Posterior vena cava (tissue), 2 donors: ENCODE data around the gene MED26. TPM values are rescaled to one million over a fixed set of nuclear protein-coding genes. Genes with fewer than 3 reads are reported as not detected.
"Not testable (repeated sequence)": the region's sequence is repeated elsewhere in the genome, so short reads cannot be mapped to it uniquely, and the experiment has no call there.

Experiments used
- DNase-seq: peaks from one replicate; pipeline ENCODE4 v3.0.0-alpha.2; 2020; ENCODE audit warnings: low spot score
- intact Hi-C, 2 donors: fragments of 100-400 bp; cut with DNase I; formaldehyde crosslinking; loops; one replicate each; pipeline versions ENCODE4 v1.14.1 to v1.14.2; 2022 to 2023
- total RNA-seq, 2 donors: library from RNA; stranded (reverse); fragmentation: NEBNext Ultra II Directional; extraction: Animal tissue kit (Norgen Biotek cat#: 25700); gene quantifications; one replicate each; pipeline ENCODE4 v1.2.1, GENCODE V29; 2021
- donor health status: DM: yes; HTN: yes; CAD: no.
- donor health status: DM: yes; HTN: yes; CAD: no.

Gene MED26
- total RNA-seq, 2 donors from 2014 or later, result 5.9 to 6.1 TPM

DNA sequence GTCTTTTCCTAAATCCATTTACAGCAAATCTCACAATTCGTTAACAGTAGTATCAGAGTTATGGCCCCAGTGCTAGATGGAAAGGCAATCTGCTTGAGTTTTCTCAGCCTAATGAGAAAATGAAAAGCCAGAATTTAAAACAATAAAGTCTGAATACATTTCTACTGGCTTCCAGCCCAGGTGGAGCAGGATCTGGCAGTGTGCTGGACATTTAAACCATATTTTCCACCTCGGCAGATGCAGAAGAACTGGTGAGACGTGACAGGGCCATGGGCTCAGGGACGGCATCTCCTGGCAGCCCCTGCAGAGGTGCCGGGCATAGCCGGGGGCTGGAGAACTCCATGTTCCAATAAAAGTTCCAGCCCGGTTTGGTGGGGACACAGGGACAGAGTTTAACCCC lies 24.9 kb upstream of the MED26 start:
- intact Hi-C loops, result no loop called here
- DNase-seq, result no peak

DNA sequence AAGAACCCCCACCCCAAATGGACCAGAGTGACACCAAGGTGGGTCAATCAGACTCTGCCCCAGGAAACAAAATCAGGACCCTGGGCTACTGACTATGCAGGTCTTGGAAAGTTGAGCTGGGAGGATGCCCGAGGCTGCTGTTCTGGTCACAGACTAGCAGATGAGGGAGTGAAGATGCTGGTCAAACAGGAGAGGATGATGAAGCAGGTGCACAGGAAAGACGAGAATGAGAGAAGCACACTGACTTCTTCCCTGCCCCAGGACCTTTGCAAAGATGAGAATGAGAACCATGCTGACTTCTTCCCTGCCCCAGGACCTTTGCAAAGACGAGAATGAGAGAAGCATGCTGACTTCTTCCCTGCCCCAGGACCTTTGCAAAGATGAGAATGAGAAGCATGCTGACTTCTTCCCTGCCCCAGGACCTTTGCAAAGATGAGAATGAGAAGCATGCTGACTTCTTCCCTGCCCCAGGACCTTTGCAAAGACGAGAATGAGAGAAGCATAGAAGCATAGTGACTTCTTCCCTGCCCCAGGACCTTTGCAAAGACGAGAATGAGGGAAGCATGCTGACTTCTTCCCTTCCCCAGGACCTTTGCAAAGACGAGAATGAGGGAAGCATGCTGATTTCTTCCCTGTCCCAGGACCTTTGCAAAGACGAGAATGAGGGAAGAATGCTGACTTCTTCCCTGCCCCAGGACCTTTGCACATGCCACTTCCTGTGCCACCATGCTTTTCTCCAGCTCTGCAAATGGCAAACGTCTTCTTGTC lies 23.6 kb upstream of the MED26 start:
- intact Hi-C loops, result not testable (repeated sequence)

DNA sequence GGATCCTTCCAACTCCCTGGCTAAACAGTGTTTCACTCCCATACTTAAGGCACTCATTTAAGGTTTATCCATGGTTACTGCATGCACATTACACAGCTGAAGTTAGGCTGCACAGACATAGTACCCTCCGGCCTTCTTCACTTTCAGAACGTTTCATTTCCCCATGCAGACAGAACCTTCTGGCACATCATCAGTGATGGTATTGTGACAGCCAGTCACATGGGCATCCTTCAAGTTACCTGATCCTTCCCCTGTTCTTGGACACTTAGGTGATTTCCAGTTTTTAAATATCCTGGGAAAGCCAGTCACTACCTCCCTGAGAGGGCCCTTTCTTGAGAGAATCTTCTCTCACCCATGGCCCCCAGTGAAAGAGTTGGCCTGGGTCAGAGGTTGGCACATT lies 22.8 kb upstream of the MED26 start:
- DNase-seq, result no peak
- intact Hi-C loops, result no loop called here

More for the DNA sequence above, 23.6 kb upstream of the MED26 start:
- not testable (repeated sequence) for DNase-seq

DNA sequence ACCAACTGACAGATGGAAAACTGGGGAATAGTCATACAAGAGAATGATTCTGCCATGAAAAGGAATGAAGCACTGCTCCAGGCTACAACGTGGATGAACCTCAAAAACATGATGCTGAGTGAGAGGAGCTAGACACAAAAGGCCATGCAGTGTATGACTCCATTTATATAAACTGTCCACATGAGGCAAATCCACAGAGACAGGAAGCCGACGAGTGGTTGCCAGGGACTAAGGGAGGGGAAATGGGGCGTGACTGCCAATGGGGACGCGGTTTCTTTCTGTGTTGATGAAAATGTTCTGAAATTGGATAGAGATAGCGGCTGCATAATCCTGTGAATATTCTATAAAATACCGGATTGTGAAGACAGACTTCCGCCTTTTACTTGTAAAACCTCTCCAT lies 21.7 kb upstream of the MED26 start:
- intact Hi-C loops, result no loop called here
- peak; percentile 80 for DNase-seq

DNA sequence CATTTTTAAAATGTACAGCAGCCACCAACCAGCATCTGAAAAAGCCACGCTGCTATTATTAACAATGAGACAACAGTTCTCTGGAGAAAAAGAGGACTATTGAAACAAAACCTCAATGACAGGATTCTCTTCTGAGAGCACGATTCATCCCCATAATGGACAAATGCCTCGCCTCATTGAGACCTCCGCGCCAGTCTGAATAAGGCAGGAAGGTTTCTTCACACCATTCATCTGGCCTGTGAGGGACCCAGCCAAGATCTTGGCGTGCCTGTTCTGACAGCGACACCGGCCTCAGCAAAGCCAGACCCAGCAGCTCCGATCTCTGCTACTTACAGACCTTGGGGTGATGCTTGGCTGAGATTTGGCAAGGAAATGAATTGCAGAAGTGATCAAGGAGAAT lies 17.1 kb upstream of the MED26 start:
- no peak for DNase-seq
- intact Hi-C loops, result no loop called here

DNA sequence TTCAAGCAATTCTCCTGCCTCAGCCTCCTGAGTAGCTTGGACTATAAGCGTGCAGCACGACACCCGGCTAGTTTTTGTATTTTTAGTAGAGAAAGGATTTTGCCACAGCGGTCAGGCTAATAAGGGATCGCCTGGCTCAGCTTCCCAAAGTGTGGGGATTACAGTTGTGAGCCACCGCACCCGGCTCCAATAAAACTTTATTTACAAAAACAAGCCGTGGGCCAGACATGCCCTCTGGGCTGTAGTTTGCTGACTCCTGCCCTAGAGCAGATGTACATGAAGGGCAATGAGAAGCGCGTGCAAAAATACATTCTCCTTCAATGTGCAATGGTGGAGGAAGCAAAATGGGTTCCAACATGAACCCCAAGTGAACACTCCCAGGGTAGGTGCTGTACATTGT lies 13.7 kb upstream of the MED26 start:
- DNase-seq, result no peak
- intact Hi-C loops, result no loop called here

DNA sequence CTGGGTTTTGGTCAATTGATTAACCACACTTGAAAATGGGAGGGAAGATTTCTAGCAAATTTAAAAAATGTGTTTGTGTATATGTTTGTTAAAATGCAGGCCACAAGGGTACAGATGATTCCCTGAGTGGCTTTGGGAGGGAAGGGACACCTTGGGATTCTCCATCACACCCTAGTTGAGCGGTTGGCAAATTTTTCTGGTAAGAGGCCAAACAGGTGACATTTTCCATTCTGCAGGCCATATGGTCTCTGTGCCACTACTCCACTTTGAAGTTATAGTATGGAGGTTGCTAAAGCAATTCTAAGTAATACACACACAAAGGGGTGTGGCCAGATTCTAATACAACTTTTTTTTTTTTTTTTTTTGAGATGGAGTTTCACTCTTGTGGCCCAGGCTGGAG lies 12.9 kb upstream of the MED26 start:
- intact Hi-C loops, result no loop called here
- DNase-seq, result no peak

DNA sequence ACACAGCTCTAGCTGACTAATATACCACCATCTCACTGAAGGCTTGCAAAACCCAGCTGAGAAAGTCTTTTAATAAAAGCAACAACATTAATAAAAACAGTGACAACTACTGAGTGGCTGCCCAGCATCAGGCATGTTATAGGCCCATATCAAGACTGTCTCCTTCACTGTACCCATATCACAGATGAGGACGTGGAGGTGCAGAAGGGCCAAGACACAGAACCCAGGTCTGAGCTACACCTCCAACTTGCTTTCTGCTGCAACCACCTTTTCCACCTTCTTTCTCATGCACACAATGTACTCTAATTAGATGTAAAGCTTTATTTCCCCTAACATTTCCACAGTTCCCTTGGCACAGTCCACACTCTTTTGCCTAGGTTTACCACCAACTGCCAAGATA lies 10.7 kb upstream of the MED26 start:
- intact Hi-C loops, result no loop called here
- no peak for DNase-seq

DNA sequence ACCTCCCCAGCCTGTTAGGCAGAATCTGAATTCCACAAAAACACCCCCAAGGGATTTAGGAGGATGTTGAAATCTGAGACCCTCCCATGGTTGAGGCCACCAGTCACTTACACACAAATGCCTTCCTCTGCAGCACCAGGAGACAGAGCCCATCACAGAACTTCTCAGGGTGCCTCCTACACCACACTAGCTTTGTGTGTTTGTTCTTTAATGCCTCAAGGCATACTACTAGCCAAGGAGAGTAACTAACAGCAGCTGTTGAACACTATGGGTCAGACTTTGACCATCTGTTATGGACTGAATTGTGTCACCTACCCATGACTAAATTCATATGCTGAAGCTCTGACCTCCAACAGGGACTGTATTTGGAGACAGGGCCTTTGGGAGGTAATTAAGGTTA lies 9.5 kb upstream of the MED26 start:
- no peak for DNase-seq
- intact Hi-C loops, result no loop called here

DNA sequence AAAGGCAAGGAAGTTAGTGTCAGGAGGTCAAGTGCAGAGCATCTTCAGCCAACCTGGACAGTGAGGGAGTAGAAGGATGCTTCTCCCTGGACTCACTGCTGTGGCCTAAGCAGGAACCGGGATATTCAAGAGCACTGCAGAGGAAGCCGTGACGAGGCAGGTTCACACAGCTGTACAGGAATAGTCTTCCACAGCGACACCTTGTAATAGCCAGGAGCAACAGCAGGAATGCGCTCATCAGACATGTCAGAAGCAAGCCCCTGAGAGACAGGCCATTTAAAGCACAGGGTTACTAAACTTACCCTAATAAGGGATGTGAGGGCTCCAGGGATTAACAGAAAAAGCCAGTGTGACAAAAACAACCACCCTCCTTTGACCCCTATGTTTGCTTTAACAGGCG lies 3.5 kb upstream of the MED26 start:
- DNase-seq, result no peak
- intact Hi-C loops, result loop anchor here in 1 of 2 donors (2.0 kb wide), 1 partner anchor 75 kb away; no protein-coding TSS in a partner anchor

DNA sequence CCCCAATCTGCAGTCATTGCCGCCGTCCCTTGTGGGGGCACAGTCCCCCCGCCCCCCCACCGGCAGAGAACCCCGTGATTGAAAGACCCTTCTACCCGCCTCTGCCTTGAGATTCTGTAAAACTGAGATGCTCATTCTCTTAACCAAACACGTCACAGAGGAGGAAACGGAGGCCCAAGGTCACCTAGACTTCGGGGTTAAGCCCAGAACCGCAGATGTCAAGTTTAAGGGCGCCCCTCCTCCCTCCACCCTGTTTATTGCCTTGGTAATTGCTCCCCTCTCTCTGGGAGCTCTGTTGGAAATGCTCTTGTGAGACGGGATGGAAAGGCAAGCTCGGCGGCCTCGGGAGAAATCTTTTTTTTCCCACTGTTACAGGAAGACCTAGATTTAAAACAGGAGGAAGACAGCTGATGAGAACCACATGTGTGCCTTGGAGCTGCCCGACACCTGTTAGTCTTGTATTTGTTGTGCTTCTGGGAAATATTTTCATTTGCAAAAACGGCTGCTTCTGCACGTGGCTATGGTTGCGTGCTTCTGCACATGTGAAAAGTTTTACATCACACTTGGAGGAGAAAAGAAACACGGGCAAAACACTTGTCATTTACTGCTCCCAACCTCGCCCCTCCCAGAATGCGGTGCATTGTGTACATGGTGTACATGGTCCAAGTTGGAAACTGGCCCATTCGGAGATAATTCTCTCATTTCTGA lies 1.1 kb upstream of the MED26 start:
- intact Hi-C loops, result loop anchor here (10.0 kb wide), 1 partner anchor 54 kb away; the partner anchor contains the start of gene SLC35E1 (in 2 of the 2)
- DNase-seq, result no peak

DNA sequence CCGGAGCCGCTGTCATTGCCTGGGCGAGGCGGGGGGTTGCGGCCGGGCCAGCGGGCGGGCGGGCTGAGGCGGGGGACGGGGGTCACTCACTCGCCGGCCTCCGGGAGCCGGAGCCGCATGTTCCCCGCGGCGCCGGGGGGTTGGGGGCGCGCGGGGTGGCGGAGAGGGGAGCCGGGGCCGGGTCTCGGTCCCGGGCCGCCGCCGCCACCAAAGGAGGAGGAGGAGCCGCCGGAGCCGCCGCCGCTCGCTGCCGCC lies 149 bp downstream of the MED26 start:
- DNase-seq, result no peak
- intact Hi-C loops, result loop anchor here (10.0 kb wide), 1 partner anchor 53 kb away; the partner anchor contains the start of gene SLC35E1 (in 2 of the 2)

DNA sequence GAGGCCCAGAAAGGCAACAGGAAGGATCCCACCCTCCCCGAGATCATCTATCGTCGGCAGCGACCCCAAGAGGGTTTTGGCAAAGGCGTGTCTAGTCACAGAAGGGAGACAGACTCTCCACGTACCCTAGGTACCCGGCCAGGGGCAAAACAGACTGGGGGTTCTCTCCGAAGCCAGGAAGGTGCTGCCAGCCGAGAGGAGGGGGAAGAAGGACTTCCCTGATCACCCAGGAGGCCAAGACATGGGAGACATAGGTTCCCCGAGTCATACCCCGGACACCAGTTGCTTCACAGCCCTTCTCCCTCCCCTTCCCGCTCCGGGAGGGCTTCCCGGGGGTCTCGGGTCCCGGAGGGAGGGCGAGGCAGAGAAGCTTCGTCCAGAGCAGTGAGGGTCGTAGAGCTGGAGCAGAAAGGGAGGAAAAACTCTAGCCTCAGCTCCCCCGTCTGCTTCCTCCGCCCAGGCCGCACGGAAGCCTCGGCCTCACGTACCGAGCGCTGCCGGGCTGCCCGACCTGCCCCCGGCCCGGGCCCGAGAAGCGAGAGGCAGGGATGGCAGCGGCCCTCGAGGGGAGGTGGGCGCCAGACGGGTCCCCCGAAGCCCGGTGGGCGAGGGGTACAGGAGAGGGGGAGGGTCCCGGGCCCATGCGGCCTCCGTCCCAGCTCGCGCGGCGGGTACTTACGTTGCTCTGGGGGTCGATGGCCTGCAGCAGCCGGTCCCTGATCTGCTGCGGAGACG lies 644 bp downstream of the MED26 start:
- DNase-seq, result no peak

DNA sequence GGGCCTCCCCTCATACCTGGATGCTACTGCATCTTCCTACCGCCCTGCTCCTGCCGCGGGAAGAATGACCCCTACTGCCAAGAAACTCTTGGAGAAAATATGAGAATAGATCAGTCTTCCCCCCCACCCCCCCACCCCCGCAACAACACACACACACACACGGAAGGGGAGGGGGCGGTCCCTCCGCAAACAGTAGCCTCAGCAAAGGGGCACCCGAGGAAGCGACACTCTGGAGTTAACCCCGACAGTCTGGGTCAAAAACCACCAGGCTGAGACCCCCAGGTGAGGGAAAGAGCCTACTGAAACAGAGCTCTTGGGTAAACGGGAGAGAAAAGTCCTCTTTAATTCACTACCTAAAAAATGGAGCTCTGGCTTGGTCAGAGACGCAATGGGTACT lies 1.2 kb downstream of the MED26 start:
- intact Hi-C loops, result loop anchor here (10.0 kb wide), 1 partner anchor 52 kb away; the partner anchor contains the start of gene SLC35E1 (in 2 of the 2)
- DNase-seq, result no peak

More for the DNA sequence above, 644 bp downstream of the MED26 start:
- intact Hi-C loops, result loop anchor here (10.0 kb wide), 1 partner anchor 53 kb away; the partner anchor contains the start of gene SLC35E1 (in 2 of the 2)

DNA sequence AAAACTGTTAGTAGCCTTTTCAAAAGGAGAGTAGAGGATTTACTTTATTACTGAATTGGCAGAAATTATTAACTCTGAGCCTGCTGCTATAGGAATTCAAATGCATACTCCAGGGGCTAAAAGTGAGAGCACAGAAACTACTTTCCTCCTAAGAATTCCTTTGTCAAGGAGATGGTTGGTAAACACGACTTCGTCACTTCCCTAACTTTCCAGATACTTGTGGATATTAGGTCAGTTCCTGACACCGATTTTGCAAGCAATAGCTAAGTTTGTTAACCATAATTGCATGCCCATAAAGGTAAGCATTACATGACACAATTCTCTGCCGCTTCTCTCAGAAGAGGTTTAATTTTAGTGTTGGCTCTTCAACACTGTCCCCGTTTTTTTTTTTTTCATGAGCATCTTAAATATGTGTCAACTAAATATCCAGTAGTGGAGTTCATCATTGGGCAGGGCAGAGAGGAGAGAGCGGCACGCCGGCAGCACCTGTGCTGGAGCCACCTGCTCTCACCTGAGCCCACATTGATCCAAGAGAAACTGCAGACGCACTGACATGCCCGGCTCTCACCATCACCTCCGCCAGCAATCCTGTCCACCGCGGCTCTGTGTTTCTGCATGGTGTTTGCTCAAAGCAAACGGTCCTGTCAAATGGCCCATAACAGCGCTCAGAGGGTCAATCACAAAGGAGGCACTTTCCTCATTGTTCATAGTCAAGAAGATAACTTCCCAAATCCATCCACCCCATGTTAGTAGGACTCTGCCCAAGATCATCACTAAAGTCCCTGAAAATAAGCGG lies 2.6 kb downstream of the MED26 start:
- no peak for DNase-seq

DNA sequence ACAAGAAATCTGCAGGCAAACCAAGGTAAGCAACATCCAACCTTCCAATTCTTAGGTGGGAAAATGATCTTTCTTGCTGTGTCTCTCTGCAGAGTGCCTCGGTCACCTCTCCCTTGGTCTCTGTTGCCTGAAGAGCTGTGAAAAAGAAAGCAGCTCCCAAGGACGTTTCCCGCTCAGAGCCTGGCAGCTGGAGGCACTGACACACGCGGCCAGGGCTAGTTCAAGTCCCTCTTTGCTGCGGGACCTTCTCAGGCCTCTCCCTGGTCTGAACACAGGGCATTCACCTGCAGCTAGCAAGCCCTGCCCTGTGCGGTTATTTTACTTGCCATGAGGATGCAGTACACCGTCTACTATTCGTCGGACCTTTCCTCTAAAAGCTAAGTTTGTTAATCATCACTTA lies 3.8 kb downstream of the MED26 start:
- intact Hi-C loops, result loop anchor here (10.0 kb wide), 1 partner anchor 49 kb away; the partner anchor contains the start of gene SLC35E1 (in 2 of the 2)
- DNase-seq, result no peak

More for the DNA sequence above, 2.6 kb downstream of the MED26 start:
- intact Hi-C loops, result loop anchor here (10.0 kb wide), 1 partner anchor 51 kb away; the partner anchor contains the start of gene SLC35E1 (in 2 of the 2)

DNA sequence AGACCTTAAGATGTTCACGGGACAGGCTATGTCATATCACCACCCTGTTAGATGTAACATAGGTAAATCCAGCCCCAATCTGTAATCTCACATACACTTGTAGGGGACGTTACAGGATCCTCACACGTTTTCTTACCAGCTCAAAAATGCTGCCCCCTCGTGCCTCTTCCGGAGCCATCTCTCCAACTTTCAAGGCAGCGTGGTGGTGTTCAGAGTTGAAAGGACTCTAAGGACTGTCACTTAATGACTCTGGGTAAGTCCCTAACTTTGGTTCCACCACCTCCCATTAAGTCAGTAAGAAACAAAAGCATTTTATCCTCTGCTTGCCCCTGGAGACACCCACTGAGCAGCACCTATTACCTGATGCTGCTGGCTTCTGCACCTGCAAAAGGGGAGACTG lies 4.4 kb downstream of the MED26 start:
- no peak for DNase-seq
- intact Hi-C loops, result loop anchor here (10.0 kb wide), 1 partner anchor 49 kb away; the partner anchor contains the start of gene SLC35E1 (in 2 of the 2)

DNA sequence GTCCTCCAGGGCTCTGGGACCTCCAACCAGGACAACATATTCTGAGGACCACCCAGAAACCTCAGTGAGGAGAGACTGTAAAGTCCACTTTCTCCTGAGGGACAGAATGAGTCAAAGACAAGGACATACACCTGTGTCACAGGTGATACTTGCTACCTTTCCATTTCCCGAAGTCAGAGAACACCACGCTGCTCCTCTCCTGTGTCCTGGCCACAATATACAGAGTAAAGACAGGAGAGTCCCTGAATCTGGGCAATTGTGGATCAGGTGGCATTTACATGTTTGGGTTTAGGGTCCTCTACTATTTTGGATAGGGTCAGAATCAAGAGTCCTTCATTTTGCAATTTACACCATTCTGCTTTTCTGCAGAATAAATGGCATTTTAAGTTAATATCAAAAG lies 4.9 kb downstream of the MED26 start:
- intact Hi-C loops, result loop anchor here (10.0 kb wide), 1 partner anchor 48 kb away; the partner anchor contains the start of gene SLC35E1 (in 2 of the 2)

More for the DNA sequence above, 4.9 kb downstream of the MED26 start:
- no peak for DNase-seq
